GM12878 (cell line): ENCODE measurements around the gene KCNB1. TPM values are rescaled to one million over a fixed set of nuclear protein-coding genes. Genes with fewer than 3 reads are reported as not detected.

Experiments used
- ATAC-seq: fragments of 200-7000 bp; cut with Tn5 transposase; 3 replicates; pipeline ENCODE4 v1.9.1; 2020; ENCODE audit warnings: mild to moderate bottlenecking, moderate library complexity
- BruUV-seq: library from RNA; stranded (reverse); fragments of 400-500 nt; replicated peaks from 2 replicates; lab custom pipeline; 2021; lab: Mats Ljungman, UMichigan
- CTCF ChIA-PET: fragments of 300-600 bp; sonication (Branson Sonifier 250); formaldehyde crosslinking; extraction: SDS; loops from one replicate; lab custom pipeline; 2021; ENCODE audit warnings: inconsistent platforms; lab: Yijun Ruan, JAX
- POLR2A ChIA-PET: fragments of 350-600 bp; formaldehyde crosslinking; extraction: SDS; loops from one replicate; lab custom pipeline; 2021; ENCODE audit warnings: inconsistent platforms; lab: Charles Lee
- RAD21 ChIA-PET: fragments of 300-600 bp; sonication (Branson Sonifier 250); formaldehyde crosslinking; loops from one replicate; lab custom pipeline; 2023; ENCODE audit warnings: antibody characterized with exemption; ENCODE audit not compliant: unreplicated experiment; lab: Charles Lee
- SMC1A ChIA-PET: fragments of 300-600 bp; sonication (Branson Sonifier 250); formaldehyde crosslinking; loops from one replicate; lab custom pipeline; 2023; ENCODE audit not compliant: unreplicated experiment, uncharacterized antibody; lab: Charles Lee
- DNase-seq: peaks from one replicate; pipeline ENCODE4 v3.0.0-alpha.2; 2011; ENCODE audit warnings: low read depth, low spot score
- FAIRE-seq: peaks from 3 replicates; lab custom pipeline; 2011; peaks lifted over from hg19 to GRCh38; lab: Jason Lieb, UNC
- H2AFZ ChIP-seq: 2 replicates; pipeline ENCODE4 v1.6.0; 2011; ENCODE audit warnings: low read depth, low read length, control low read depth; ENCODE audit not compliant: control insufficient read depth
- H3K27ac ChIP-seq: 2 replicates; pipeline ENCODE4 v1.5.1; 2011; ENCODE audit warnings: control low read depth; ENCODE audit not compliant: control insufficient read depth, insufficient read depth
- H3K27me3 ChIP-seq, 2 experiments: replicated peaks in 1 of 2; 2 replicates each; pipeline versions ENCODE4 v1.6.0 to v1.6.1; 2011; ENCODE audit warnings: low read length in 1 of 2; ENCODE audit not compliant: control insufficient read depth in 2 of 2, insufficient read depth in 2 of 2
- H3K36me3 ChIP-seq, 2 experiments: 2 replicates each; pipeline ENCODE4 v1.5.1; 2011; ENCODE audit warnings: low read length in 1 of 2; ENCODE audit not compliant: control insufficient read depth in 2 of 2, insufficient read depth in 2 of 2
- H3K4me1 ChIP-seq: 2 replicates; pipeline ENCODE4 v1.6.1; 2011; ENCODE audit warnings: mild to moderate bottlenecking, low read length, moderate library complexity, mixed read lengths; ENCODE audit not compliant: control insufficient read depth, insufficient read depth
- H3K4me2 ChIP-seq: 2 replicates; pipeline ENCODE4 v1.6.0; 2011; ENCODE audit warnings: control low read depth; ENCODE audit not compliant: control insufficient read depth, insufficient read depth
- H3K4me3 ChIP-seq: fragments of 200-600 bp; sonication (generic); 2 replicates; pipeline ENCODE4 v1.5.1; 2016
- H3K79me2 ChIP-seq: 2 replicates; pipeline ENCODE4 v1.6.0; 2011; ENCODE audit warnings: low read length; ENCODE audit not compliant: control insufficient read depth, insufficient read depth
- H3K9ac ChIP-seq: 2 replicates; pipeline ENCODE4 v1.8.0; 2011; ENCODE audit warnings: low read length, control low read depth, mixed read lengths; ENCODE audit not compliant: control insufficient read depth, insufficient read depth
- H3K9me3 ChIP-seq: replicated peaks from 3 replicates; pipeline ENCODE4 v1.5.1; 2011; ENCODE audit warnings: mild to moderate bottlenecking, low read length; ENCODE audit not compliant: control insufficient read depth, insufficient read depth
- H4K20me1 ChIP-seq: 2 replicates; pipeline ENCODE4 v1.6.0; 2011; ENCODE audit not compliant: control insufficient read depth, insufficient read depth
- ASH2L ChIP-seq: fragments of 300-600, 200-600 bp; sonication (generic); IDR thresholded peaks from 2 replicates; pipeline ENCODE4 v1.6.1; 2017; ENCODE audit warnings: low read depth, mild to moderate bottlenecking, borderline replicate concordance
- HCFC1 ChIP-seq: fragments of 150-350 bp; IDR thresholded peaks from 2 replicates; pipeline ENCODE4 v1.6.1; 2014; ENCODE audit warnings: low read length
- HDGF ChIP-seq: fragments of 450-650 bp; IDR thresholded peaks from 2 replicates; pipeline ENCODE4 v1.6.1; 2016; ENCODE audit warnings: antibody characterized with exemption
- JUNB ChIP-seq: IDR thresholded peaks from 2 replicates; pipeline ENCODE4 v1.6.1; 2016; ENCODE audit warnings: antibody characterized with exemption, mild to moderate bottlenecking
- KLF5 ChIP-seq: fragments of 450-650 bp; IDR thresholded peaks from 2 replicates; pipeline ENCODE4 v1.6.1; 2014; ENCODE audit warnings: mild to moderate bottlenecking; ENCODE audit not compliant: partially characterized antibody
- LARP7 ChIP-seq: fragments of 450-650 bp; IDR thresholded peaks from 2 replicates; pipeline ENCODE4 v1.6.1; 2017; ENCODE audit warnings: mild to moderate bottlenecking
- NFXL1 ChIP-seq: fragments of 450-650 bp; IDR thresholded peaks from 2 replicates; pipeline ENCODE4 v1.6.1; 2017; ENCODE audit warnings: antibody characterized with exemption, mild to moderate bottlenecking, borderline replicate concordance
- RB1 ChIP-seq: fragments of 450-650 bp; formaldehyde crosslinking; IDR thresholded peaks from 2 replicates; pipeline ENCODE4 v1.6.1; 2017; ENCODE audit warnings: mild to moderate bottlenecking, borderline replicate concordance
- RELA ChIP-seq: fragments of 450-650 bp; IDR thresholded peaks from 2 replicates; pipeline ENCODE4 v1.8.0; 2014; ENCODE audit warnings: borderline replicate concordance; ENCODE audit not compliant: partially characterized antibody
- SUPT20H ChIP-seq: IDR thresholded peaks from 2 replicates; pipeline ENCODE4 v1.6.1; 2011; ENCODE audit warnings: low read depth, mild to moderate bottlenecking, low read length, moderate library complexity, borderline replicate concordance; ENCODE audit not compliant: control insufficient read depth
- ZNF217 ChIP-seq: fragments of 450-650 bp; IDR thresholded peaks from 2 replicates; pipeline ENCODE4 v1.6.1; 2017; ENCODE audit warnings: antibody characterized with exemption, mild to moderate bottlenecking
- WGBS: methylation state at CpG from one replicate; pipeline ENCODE4 v1.1.6; 2016; ENCODE audit warnings: low lambda C conversion rate; ENCODE audit not compliant: insufficient replicate concordance, insufficient coverage; ENCODE audit errors: missing lambda C conversion rate; 5-methylcytosine and 5-hydroxymethylcytosine counted together
- in situ Hi-C: fragments of 300-500 bp; cut with MboI; formaldehyde crosslinking; loops from 9 replicates; pipeline ENCODE4 v1.14.3; 2018; ENCODE audit warnings: mixed read lengths
- intact Hi-C: fragments of 100-400 bp; cut with micrococcal nuclease; formaldehyde crosslinking; loops from one replicate; pipeline ENCODE4 v1.14.2; 2022; ENCODE audit not compliant: unreplicated experiment
- polyA plus RNA-seq, 11 experiments: library from polyadenylated mRNA; depleted of rRNA in 4 of 11; unstranded in 6 of 11; stranded (reverse) in 5 of 11; fragments of >200 nt; fragmentation: Nextera tagmentation in 4 of 11; fragmentation: Illumina TruSeq in 1 of 11; extraction: Ambion mirVana in 4 of 11; extraction: Trizol in 1 of 11; gene quantifications; 1 replicate in 1 of 11; 2 replicates in 10 of 11; pipeline versions ENCODE4 v1.2.1 to v1.2.3, GENCODE V29; 2011 to 2016; ENCODE audit warnings: inconsistent platforms in 2 of 11, missing spikeins in 2 of 11, low read depth in 1 of 11
- total RNA-seq, 4 experiments: library from RNA; depleted of rRNA in 3 of 4; stranded (reverse); fragments of >200 nt in 3 of 4; fragmentation: Illumina TruSeq in 1 of 4; extraction: Trizol in 1 of 4; gene quantifications; 2 replicates each; pipeline versions ENCODE4 v1.2.1 to v1.2.3, GENCODE V29; 2013 to 2021
- TF ChIP-seq, protein P1 (sequence below): fragments of 450-650 bp; IDR thresholded peaks from 2 replicates; pipeline ENCODE4 v1.6.1; 2016; ENCODE audit warnings: mild to moderate bottlenecking, moderate library complexity, borderline replicate concordance
- TF ChIP-seq, protein P2 (sequence below): fragments of 450-650 bp; formaldehyde crosslinking; IDR thresholded peaks from 2 replicates; pipeline ENCODE4 v1.4.0; 2022; ENCODE audit warnings: mild to moderate bottlenecking, moderate library complexity
- TF ChIP-seq, protein P3 (sequence below): IDR thresholded peaks from 2 replicates; pipeline ENCODE4 v1.6.1; 2012; ENCODE audit warnings: low read depth, low read length, improper control_type of control experiment

The KCNB1 gene
- total and polyA plus RNA-seq, 10 of the 15 experiments (the other 5 are each of a cell fraction or from before 2014, with no cell fraction given) = 0.02 to 0.08 (median 0.03) TPM; not detected in 7

DNA sequence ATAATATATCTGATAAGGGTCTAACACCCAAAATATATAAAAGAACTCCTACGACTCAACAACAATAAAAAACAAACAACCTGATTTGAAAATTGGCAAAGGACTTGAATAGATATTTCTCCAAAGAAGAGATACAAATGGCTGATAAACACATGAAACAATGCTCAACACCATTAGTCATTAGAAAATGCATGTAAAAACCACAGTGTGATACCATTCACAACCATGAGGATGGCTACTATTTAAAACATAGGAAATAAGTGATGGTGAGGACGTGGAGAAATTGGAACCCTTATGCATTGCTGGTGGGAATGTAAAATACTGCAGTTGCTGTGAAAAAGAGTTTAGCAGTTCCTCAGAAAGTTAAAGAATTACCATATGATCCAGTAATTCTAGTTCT, 44.1 kb upstream of the KCNB1 start:
- SMC1A ChIA-PET = no interaction called here
- DNase-seq = no peak
- Histone ChIP-seq H3K36me3 (no peaks in the 10 kb centered on the region), H3K4me3 (no peak overlapping the region), H3K27me3 (no peaks in the 10 kb centered on the region), H3K79me2 (no peaks in the 10 kb centered on the region), H3K4me1 (no peaks in the 10 kb centered on the region), H3K9me3 (no peaks in the 10 kb centered on the region; the same call in 1 of the 3 replicates), H2AFZ (no peak overlapping the region), H3K9ac (no peak overlapping the region), H3K4me2 (no peak overlapping the region), H3K27ac (no peak overlapping the region), H4K20me1 (no peaks in the 10 kb centered on the region)
- no peak for FAIRE-seq
- BruUV-seq = no TSS peak
- ATAC-seq = no peak
- RAD21 ChIA-PET = no interaction called here
- in situ Hi-C loops = no loop called here
- intact Hi-C loops = no loop called here
- POLR2A ChIA-PET = interaction anchor here (0.6 to 0.7 kb wide), 2 partner anchors 87 to 345 kb away, joined by 3 read pairs; no protein-coding TSS in a partner anchor
- WGBS = 50% methylated on average over 2 of the region's 2 CpGs
- CTCF ChIA-PET = interaction anchor here (1.0 to 1.6 kb wide), 3 partner anchors 15 to 195 kb away, joined by 3 to 5 read pairs (median 4); no protein-coding TSS in a partner anchor
- TF ChIP-seq, protein P1, sequence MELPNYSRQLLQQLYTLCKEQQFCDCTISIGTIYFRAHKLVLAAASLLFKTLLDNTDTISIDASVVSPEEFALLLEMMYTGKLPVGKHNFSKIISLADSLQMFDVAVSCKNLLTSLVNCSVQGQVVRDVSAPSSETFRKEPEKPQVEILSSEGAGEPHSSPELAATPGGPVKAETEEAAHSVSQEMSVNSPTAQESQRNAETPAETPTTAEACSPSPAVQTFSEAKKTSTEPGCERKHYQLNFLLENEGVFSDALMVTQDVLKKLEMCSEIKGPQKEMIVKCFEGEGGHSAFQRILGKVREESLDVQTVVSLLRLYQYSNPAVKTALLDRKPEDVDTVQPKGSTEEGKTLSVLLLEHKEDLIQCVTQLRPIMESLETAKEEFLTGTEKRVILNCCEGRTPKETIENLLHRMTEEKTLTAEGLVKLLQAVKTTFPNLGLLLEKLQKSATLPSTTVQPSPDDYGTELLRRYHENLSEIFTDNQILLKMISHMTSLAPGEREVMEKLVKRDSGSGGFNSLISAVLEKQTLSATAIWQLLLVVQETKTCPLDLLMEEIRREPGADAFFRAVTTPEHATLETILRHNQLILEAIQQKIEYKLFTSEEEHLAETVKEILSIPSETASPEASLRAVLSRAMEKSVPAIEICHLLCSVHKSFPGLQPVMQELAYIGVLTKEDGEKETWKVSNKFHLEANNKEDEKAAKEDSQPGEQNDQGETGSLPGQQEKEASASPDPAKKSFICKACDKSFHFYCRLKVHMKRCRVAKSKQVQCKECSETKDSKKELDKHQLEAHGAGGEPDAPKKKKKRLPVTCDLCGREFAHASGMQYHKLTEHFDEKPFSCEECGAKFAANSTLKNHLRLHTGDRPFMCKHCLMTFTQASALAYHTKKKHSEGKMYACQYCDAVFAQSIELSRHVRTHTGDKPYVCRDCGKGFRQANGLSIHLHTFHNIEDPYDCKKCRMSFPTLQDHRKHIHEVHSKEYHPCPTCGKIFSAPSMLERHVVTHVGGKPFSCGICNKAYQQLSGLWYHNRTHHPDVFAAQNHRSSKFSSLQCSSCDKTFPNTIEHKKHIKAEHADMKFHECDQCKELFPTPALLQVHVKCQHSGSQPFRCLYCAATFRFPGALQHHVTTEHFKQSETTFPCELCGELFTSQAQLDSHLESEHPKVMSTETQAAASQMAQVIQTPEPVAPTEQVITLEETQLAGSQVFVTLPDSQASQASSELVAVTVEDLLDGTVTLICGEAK = no peak
- no peak for TF ChIP-seq ZNF217
- no peak for TF ChIP-seq NFXL1
- no peak for TF ChIP-seq RB1
- no peak for TF ChIP-seq HCFC1
- no peak for TF ChIP-seq SUPT20H
- TF ChIP-seq ASH2L = no peak
- TF ChIP-seq, protein P2, sequence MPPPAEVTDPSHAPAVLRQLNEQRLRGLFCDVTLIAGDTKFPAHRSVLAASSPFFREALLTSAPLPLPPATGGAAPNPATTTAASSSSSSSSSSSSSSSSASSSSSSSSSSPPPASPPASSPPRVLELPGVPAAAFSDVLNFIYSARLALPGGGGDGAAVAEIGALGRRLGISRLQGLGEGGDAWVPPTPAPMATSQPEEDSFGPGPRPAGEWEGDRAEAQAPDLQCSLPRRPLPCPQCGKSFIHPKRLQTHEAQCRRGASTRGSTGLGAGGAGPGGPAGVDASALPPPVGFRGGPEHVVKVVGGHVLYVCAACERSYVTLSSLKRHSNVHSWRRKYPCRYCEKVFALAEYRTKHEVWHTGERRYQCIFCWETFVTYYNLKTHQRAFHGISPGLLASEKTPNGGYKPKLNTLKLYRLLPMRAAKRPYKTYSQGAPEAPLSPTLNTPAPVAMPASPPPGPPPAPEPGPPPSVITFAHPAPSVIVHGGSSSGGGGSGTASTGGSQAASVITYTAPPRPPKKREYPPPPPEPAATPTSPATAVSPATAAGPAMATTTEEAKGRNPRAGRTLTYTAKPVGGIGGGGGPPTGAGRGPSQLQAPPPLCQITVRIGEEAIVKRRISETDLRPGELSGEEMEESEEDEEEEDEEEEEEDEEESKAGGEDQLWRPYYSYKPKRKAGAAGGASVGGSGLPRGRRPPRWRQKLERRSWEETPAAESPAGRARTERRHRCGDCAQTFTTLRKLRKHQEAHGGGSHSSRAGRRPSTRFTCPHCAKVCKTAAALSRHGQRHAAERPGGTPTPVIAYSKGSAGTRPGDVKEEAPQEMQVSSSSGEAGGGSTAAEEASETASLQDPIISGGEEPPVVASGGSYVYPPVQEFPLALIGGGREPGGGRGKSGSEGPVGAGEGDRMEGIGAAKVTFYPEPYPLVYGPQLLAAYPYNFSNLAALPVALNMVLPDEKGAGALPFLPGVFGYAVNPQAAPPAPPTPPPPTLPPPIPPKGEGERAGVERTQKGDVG (CRISPR knock-in tag) = no peak
- TF ChIP-seq RELA = no peak
- TF ChIP-seq, protein P3, sequence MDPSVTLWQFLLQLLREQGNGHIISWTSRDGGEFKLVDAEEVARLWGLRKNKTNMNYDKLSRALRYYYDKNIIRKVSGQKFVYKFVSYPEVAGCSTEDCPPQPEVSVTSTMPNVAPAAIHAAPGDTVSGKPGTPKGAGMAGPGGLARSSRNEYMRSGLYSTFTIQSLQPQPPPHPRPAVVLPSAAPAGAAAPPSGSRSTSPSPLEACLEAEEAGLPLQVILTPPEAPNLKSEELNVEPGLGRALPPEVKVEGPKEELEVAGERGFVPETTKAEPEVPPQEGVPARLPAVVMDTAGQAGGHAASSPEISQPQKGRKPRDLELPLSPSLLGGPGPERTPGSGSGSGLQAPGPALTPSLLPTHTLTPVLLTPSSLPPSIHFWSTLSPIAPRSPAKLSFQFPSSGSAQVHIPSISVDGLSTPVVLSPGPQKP = no peak
- TF ChIP-seq JUNB = no peak
- TF ChIP-seq LARP7 = no peak
- no peak for TF ChIP-seq KLF5
- TF ChIP-seq HDGF = no peak
